ENCODE measurements around the gene CAMK1D.

DNA sequence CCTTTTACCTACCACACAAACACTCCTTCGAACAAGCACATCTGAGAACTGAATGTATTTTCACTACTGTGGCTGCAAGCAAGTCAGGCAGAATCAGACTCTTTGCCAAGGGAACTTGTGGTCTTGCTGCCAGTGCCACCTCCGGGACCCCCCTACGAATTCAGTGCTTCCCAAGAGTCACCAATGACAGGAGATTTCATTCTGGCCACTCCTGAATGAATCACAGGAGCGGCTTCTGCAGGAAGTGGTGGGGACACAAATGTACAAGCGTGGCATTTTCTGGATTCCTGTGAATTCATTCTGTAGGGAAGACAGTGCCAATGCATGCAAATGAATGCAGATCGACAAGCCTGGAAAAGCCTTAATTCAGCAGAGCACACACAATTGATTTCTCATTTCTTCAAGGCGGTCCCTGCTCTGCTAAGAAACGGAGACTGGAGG is 161.2 kb downstream of the CAMK1D start:
- TF ChIP-seq, protein P1, sequence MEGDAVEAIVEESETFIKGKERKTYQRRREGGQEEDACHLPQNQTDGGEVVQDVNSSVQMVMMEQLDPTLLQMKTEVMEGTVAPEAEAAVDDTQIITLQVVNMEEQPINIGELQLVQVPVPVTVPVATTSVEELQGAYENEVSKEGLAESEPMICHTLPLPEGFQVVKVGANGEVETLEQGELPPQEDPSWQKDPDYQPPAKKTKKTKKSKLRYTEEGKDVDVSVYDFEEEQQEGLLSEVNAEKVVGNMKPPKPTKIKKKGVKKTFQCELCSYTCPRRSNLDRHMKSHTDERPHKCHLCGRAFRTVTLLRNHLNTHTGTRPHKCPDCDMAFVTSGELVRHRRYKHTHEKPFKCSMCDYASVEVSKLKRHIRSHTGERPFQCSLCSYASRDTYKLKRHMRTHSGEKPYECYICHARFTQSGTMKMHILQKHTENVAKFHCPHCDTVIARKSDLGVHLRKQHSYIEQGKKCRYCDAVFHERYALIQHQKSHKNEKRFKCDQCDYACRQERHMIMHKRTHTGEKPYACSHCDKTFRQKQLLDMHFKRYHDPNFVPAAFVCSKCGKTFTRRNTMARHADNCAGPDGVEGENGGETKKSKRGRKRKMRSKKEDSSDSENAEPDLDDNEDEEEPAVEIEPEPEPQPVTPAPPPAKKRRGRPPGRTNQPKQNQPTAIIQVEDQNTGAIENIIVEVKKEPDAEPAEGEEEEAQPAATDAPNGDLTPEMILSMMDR (IDR thresholded peaks at IDR 0.05): no peak
- TF ChIP-seq POLR2A (IDR thresholded peaks at IDR 0.05) (no peak), EP300 (IDR thresholded peaks at IDR 0.05) (no peak)
